ENCODE measurements around the gene ERAS. TPM values are rescaled to one million over a fixed set of nuclear protein-coding genes. Genes with fewer than 3 reads are reported as not detected.

ERAS gene
- total RNA-seq, 1 experiment from 2014 or later = not detected

DNA sequence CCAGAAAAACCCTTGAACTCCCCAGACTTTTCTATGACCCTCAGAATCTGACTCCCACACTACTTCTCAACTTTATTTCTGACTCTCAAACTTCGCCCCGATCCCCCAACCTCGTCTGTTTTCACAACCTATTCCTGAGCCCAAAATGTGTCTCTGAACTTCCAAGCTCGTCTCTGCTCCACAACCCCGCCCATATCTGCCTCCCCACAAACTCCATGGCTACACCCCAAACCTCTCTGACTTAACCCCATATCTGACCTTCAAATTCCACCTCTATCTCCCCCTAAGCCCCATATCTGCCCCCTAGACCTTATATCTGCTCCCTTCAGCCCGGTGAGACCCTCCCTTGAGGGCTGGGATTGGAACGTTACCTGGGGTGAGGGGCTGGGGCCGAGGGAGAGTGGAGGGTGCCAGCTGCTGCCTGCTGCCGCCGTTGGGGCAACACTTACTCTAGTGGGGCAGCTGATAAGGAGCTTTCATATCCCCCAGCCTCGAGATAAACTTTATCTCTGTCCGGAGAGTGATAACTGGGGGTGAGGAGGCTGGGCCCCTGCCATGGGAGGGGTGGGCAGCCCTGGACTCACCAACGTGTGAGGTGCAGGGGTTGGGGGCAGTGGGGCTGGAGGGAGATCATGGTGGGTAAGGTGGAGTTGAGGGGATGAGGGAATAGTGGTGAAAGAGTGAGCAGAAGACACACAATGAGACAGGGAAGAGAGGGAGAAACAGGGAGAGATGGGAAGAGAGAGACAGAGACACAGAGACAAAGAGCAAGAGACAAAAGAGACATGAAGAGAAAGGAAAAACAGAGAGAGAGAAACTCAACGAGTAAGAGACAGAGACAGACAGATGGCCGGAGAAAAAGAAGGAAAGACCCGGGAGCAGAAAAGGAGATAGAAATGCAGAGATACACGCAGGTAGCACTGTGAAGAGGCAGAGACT, 38.5 kb upstream of the ERAS start:
- DNase-seq (ENCODE audit: low read depth, low spot score) (no peak), ATAC-seq (no peak)
- CTCF ChIA-PET = no interaction called here
- Histone ChIP-seq H3K4me2 (ENCODE audit: low read length) (no peak overlapping the region), H3K9me3 (ENCODE audit: control insufficient read depth in 1 of 2, insufficient read depth in 1 of 2, low read depth in 1 of 2, low read length in 2 of 2) (no peaks in the 10 kb centered on the region), H3K4me1 (ENCODE audit: control insufficient read depth in 1 of 2, insufficient read depth in 2 of 2, low read length in 2 of 2) (no peaks in the 10 kb centered on the region), H2AFZ (ENCODE audit: low read depth, low read length, poor library complexity, severe bottlenecking) (no peak overlapping the region), H3K9me2 (ENCODE audit: insufficient read depth) (no peaks in the 10 kb centered on the region), H3K79me2 (ENCODE audit: insufficient read depth, low read length) (no peaks in the 10 kb centered on the region), H3K4me3 (replicated peaks in 1 of 2; ENCODE audit: low read depth in 1 of 2, low read length in 2 of 2) (no peak overlapping the region), H3K9ac (ENCODE audit: low read length) (no peak overlapping the region), H3K27me3 (ENCODE audit: insufficient read depth, low read length) (no peaks in the 10 kb centered on the region), H3K27ac (ENCODE audit: low read depth, low read length) (no peak overlapping the region), H3K36me3 (ENCODE audit: control insufficient read depth in 1 of 2, insufficient read depth in 2 of 2, low read length in 2 of 2) (no peaks in the 10 kb centered on the region), H4K20me1 (ENCODE audit: insufficient read depth) (no peaks in the 10 kb centered on the region)
- TF ChIP-seq ZFX (IDR thresholded peaks at IDR 0.05) (no peak), EZH2 (IDR thresholded peaks at IDR 0.05) (no peak), SP1 (IDR thresholded peaks at IDR 0.05; ENCODE audit: low read depth) (no peak), CEBPB (IDR thresholded peaks at IDR 0.05; ENCODE audit: low read depth) (no peak), FOSL1 (IDR thresholded peaks at IDR 0.05; ENCODE audit: low read depth) (no peak), SIN3A (IDR thresholded peaks at IDR 0.05; ENCODE audit: low read depth) (no peak), ELF1 (IDR thresholded peaks at IDR 0.05; ENCODE audit: borderline replicate concordance, low read depth) (no peak), SRF (IDR thresholded peaks at IDR 0.05; ENCODE audit: low read depth) (no peak), ZNF274 (IDR thresholded peaks at IDR 0.05; ENCODE audit: low read depth, low read length) (no peak)
- TF ChIP-seq, protein P1, sequence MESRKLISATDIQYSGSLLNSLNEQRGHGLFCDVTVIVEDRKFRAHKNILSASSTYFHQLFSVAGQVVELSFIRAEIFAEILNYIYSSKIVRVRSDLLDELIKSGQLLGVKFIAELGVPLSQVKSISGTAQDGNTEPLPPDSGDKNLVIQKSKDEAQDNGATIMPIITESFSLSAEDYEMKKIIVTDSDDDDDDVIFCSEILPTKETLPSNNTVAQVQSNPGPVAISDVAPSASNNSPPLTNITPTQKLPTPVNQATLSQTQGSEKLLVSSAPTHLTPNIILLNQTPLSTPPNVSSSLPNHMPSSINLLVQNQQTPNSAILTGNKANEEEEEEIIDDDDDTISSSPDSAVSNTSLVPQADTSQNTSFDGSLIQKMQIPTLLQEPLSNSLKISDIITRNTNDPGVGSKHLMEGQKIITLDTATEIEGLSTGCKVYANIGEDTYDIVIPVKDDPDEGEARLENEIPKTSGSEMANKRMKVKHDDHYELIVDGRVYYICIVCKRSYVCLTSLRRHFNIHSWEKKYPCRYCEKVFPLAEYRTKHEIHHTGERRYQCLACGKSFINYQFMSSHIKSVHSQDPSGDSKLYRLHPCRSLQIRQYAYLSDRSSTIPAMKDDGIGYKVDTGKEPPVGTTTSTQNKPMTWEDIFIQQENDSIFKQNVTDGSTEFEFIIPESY (IDR thresholded peaks at IDR 0.05; ENCODE audit: extremely low read depth, insufficient replicate concordance, low read length) = no peak
- TF ChIP-seq, protein P2, sequence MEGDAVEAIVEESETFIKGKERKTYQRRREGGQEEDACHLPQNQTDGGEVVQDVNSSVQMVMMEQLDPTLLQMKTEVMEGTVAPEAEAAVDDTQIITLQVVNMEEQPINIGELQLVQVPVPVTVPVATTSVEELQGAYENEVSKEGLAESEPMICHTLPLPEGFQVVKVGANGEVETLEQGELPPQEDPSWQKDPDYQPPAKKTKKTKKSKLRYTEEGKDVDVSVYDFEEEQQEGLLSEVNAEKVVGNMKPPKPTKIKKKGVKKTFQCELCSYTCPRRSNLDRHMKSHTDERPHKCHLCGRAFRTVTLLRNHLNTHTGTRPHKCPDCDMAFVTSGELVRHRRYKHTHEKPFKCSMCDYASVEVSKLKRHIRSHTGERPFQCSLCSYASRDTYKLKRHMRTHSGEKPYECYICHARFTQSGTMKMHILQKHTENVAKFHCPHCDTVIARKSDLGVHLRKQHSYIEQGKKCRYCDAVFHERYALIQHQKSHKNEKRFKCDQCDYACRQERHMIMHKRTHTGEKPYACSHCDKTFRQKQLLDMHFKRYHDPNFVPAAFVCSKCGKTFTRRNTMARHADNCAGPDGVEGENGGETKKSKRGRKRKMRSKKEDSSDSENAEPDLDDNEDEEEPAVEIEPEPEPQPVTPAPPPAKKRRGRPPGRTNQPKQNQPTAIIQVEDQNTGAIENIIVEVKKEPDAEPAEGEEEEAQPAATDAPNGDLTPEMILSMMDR (IDR thresholded peaks at IDR 0.05 in 2 of 3, conservative IDR thresholded peaks at IDR 0.05 in 1 of 3; ENCODE audit: borderline replicate concordance in 1 of 3, insufficient read depth in 1 of 3, low read depth in 2 of 3, low read length in 2 of 3) = no peak
- TF ChIP-seq, protein P3, sequence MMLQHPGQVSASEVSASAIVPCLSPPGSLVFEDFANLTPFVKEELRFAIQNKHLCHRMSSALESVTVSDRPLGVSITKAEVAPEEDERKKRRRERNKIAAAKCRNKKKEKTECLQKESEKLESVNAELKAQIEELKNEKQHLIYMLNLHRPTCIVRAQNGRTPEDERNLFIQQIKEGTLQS (IDR thresholded peaks at IDR 0.05) = no peak
- TF ChIP-seq, protein P4, sequence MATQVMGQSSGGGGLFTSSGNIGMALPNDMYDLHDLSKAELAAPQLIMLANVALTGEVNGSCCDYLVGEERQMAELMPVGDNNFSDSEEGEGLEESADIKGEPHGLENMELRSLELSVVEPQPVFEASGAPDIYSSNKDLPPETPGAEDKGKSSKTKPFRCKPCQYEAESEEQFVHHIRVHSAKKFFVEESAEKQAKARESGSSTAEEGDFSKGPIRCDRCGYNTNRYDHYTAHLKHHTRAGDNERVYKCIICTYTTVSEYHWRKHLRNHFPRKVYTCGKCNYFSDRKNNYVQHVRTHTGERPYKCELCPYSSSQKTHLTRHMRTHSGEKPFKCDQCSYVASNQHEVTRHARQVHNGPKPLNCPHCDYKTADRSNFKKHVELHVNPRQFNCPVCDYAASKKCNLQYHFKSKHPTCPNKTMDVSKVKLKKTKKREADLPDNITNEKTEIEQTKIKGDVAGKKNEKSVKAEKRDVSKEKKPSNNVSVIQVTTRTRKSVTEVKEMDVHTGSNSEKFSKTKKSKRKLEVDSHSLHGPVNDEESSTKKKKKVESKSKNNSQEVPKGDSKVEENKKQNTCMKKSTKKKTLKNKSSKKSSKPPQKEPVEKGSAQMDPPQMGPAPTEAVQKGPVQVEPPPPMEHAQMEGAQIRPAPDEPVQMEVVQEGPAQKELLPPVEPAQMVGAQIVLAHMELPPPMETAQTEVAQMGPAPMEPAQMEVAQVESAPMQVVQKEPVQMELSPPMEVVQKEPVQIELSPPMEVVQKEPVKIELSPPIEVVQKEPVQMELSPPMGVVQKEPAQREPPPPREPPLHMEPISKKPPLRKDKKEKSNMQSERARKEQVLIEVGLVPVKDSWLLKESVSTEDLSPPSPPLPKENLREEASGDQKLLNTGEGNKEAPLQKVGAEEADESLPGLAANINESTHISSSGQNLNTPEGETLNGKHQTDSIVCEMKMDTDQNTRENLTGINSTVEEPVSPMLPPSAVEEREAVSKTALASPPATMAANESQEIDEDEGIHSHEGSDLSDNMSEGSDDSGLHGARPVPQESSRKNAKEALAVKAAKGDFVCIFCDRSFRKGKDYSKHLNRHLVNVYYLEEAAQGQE (IDR thresholded peaks at IDR 0.05; ENCODE audit: low read depth) = no peak
- RAD21 ChIA-PET (ENCODE audit: low non-redundant PET in 1 of 2, low total read pairs in 2 of 2, uncharacterized antibody in 2 of 2, unreplicated experiment in 2 of 2) = no interaction called here
- intact Hi-C loops (cut with micrococcal nuclease) = no loop called here
- no TSS peak for BruUV-seq (replicated peaks)
- POLR2A ChIA-PET = no interaction called here

All from HCT116 (cell line).